T-helper 2 cell treated with Interferon-gamma antibody and Interleukin-4, amounts not matched to agents 100 ng/mL and 5 ng/mL, for 36 hours (primary cell): ENCODE data around the gene DPEP1. TPM values are rescaled to one million over a fixed set of nuclear protein-coding genes. Genes with fewer than 3 reads are reported as not detected.
"Not testable (repeated sequence)": the region's sequence is repeated elsewhere in the genome, so short reads cannot be mapped to it uniquely, and the experiment has no call there.

Experiments
- intact Hi-C: fragments of 100-400 bp; cut with micrococcal nuclease; formaldehyde crosslinking; loops from one replicate; pipeline ENCODE4 v1.15.1; 2023
- total RNA-seq: library from RNA; stranded (reverse); gene quantifications from 2 replicates; pipeline ENCODE4 v1.2.3, GENCODE V29; 2022

The DPEP1 gene
- not detected in 2 replicates for total RNA-seq

DNA sequence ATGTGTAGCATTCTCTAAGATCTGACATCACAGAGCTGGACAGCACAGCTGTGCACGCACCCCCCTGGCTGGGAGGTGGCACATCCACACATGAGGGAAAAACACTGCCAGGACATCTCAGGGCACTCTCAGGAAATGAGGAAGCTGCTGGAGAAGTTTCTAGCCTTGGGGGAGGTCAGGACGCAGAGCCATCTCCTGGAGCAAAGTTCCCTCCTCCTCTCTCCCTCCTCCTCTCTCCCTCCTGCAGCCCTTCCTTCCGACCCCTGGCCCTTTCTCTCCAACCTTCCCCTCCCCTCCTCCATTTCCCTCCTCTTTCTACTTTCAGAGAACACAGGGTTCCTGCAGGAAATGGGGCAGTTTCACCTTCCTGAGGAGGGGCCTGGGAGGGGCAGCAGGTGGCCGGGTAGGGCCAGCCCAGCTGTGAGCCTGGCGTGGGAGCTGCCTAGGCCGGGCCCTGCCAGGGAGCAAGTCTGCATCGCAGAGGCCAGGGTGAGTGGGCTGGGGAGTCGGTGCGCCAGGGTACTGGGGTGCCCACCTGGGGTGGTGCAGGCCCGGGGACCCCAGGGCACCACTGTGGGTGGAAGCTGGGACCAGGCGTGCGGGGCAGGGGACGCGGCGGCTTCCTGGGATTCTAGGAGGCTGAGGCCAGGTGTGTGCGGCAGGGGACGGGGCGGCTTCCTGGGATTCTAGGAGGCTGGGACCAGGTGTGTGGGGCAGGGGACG lies at the start of gene DPEP1:
Gene DPEP1 (plus strand): TSS at position 412 of the 723 bp plus-strand sequence. CDS start 16,769 bp downstream, outside the sequence.
- intact Hi-C loops: no loop called here

- intact Hi-C loops: loop anchor here (5.0 to 10.0 kb wide), 3 partner anchors 93 to 300 kb away; partner anchors contain the start of genes CHMP1A, SPATA33, VPS9D1 and ZNF276
These were observed 48.8 kb upstream of the DPEP1 start for GRCh38 chr16:89564476-89565255.

- intact Hi-C loops: loop anchor here (10.0 kb wide), 2 partner anchors 160 to 300 kb away; partner anchors contain the start of genes VPS9D1 and ZNF276
These were observed 48.3 kb upstream of the DPEP1 start for GRCh38 chr16:89565256-89565505.

- intact Hi-C loops: loop anchor here (10.0 kb wide), 2 partner anchors 159 to 299 kb away; partner anchors contain the start of genes VPS9D1 and ZNF276
These were observed 47.7 kb upstream of the DPEP1 start for GRCh38 chr16:89565506-89566372.

GRCh38 chr16:89567656-89568594 lies 45.5 kb upstream of the DPEP1 start:
- intact Hi-C loops: loop anchor here (10.0 kb wide), 2 partner anchors 157 to 297 kb away; partner anchors contain the start of genes VPS9D1 and ZNF276

DNA sequence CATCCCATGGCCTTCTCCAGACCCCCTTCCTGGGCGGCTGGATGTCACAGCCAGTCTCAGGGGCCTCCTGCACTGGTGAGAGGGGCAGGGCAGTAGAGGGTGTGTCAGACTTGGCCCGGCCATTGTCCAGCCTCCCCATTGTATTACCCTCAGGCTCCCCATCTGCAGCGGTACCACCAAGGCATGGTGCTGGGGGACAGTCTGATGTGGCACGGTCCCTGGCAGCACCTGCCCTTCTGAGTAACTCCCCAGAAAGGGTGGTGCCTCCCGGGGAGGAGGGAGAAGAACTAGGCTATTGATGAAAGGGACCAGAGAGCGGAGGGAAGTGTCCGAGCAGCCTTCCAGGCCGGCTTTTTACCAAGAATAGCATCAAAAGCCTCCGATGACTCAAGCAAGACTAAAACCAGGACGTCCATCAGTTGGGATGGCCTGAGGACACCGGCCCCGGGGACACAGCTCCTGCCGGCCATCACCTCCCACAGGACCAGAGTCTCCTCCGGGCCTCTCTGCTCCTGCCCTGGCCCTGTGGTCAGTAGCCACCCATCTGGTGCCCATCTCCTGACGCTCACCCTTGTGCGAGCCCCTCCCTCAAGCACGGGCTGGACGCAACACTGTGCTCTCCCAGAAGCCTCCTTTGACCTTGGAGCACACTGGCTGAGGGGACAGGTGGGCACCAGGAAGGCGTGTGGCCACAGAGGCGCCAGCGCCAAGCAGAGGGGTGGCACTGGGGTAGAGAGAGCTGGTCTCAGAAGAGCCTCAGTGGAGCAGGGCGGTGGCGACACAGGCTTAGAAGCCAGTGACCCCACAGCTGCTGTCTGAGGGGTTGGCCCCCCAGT lies 43.7 kb upstream of the DPEP1 start:
- intact Hi-C loops: loop anchor here (10.0 kb wide), 2 partner anchors 155 to 295 kb away; partner anchors contain the start of genes VPS9D1 and ZNF276

- intact Hi-C loops: no loop called here
These were observed 43.0 kb upstream of the DPEP1 start for GRCh38 chr16:89570342-89570923.

- intact Hi-C loops: not testable (repeated sequence)
These were observed 42.4 kb upstream of the DPEP1 start for GRCh38 chr16:89570983-89571598.

GRCh38 chr16:89571636-89572035 lies 41.8 kb upstream of the DPEP1 start:
- intact Hi-C loops: no loop called here

DNA sequence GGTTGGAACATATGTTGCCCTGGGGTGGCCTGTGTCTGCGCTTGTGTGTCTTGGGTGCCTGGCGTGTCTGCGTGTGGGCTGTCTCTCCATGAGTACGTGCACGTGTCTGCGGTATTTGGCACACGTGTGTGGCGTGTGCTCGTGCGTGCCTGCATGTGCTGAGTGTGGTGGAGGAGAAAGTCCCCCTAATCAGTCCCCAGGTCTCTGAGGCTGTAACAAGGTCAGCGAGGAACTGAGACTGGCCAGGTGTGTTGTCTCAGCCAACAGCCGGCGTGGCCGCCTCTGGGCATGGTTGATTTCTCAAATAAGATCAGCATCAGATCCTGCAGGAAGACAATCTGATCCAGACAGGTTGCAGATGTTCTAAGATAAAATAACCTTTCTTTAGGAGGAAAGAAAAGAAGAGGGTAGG lies 41.4 kb upstream of the DPEP1 start:
- intact Hi-C loops: no loop called here

GRCh38 chr16:89572485-89573205 lies 40.8 kb upstream of the DPEP1 start:
- intact Hi-C loops: no loop called here

GRCh38 chr16:89573826-89574680 lies 39.4 kb upstream of the DPEP1 start:
- intact Hi-C loops: loop anchor here (1.0 kb wide), 2 partner anchors 67 to 127 kb away; partner anchors contain the start of gene SPATA2L

DNA sequence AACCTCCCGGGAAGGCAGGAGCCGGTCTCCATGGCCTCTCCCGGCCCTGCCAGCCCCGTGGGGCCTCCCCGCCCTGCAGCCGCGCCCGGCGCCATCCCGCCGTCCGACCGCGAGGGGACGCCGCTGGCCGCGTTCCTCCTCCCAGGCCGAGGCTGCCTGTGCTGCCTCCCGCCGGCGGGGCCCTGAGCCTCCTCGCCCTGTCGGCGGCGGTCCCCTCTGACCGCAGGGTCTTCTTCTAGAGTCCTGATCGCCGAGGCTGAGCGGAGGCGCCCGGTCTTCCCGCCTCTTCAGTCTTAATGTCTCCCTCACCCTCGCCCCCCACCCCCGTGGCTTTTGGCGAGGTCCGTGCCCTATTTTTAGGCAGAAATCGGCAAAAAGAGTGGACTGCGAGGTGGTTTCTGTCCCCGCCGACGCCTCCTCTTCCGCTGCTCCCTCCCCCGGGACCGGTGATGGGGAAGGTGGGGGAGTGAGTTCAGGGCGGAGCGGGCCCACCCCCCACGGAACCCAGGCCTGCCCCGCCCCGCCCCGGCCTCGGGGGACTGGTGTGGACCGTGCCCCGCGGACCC lies 38.7 kb upstream of the DPEP1 start:
- intact Hi-C loops: loop anchor here (1.0 kb wide), 2 partner anchors 67 to 127 kb away; partner anchors contain the start of gene SPATA2L

DNA sequence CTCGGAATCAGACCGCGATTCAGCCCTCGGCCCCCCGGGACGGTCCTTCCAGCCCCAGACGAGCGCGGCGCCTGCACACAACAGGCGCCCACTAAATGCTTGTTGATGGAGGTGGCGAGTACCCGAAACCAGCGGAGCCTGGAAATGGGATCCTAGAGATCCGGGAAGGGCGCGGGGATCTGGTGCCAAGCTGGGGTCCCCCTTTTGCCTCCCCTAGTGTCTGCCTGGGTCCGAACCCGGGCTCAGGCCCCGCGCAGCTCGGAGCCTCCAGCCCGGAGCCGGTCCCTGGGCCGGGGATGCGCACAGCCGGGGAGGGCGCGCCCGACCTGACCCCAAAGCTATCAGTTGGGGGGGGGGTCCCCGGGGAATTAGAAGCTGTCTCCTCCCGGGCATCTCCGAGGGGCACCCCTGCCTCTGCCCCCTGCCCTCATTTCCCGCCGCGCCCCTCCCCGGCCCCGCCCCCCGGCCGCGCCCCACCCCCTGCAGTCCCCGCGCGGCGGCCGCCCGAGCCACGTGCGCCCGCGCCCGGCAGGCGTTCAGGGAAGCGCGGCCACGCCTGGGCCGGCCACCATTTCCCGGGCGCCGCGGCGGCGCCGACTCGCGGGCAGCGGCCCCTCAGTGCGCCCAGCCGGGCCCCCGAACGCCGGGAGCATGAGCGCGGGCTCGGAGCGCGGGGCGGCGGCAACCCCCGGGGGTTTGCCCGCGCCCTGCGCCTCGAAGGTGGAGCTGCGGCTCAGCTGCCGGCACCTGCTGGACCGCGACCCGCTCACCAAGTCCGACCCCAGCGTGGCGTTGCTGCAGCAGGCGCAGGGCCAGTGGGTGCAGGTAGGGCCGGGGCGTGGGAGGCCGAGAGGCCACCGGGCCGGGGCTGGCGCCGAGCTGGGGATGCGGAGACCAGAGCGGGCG lies 37.9 kb upstream of the DPEP1 start, which contains the start of gene CPNE7:
Gene CPNE7 (plus strand): TSS at position 512 of the 906 bp plus-strand sequence. CDS start 140 bp downstream, at position 652.
- intact Hi-C loops: no loop called here
